Pancreas (tissue), 10 donors: ENCODE data around the gene KIFC3. TPM values are rescaled to one million over a fixed set of nuclear protein-coding genes. Genes with fewer than 3 reads are reported as not detected.
A peak's percentile ranks its signal among the peaks of the same experiment; 100 is the strongest.

Experiments used
- ATAC-seq, 4 donors: fragments of 200-7000 bp; cut with Tn5 transposase; one replicate each; pipeline versions ENCODE4 v1.8.0 to v1.9.1; 2020; ENCODE audit warnings: mild to moderate bottlenecking in 4 of 4, moderate library complexity in 4 of 4
- DNase-seq, 6 donors: peaks; one replicate each; pipeline ENCODE4 v3.0.0-alpha.2; 2020
- FAIRE-seq: peaks from 2 replicates; lab custom pipeline; 2012; peaks lifted over from hg19 to GRCh38; lab: Jason Lieb, UNC
- H3K27ac ChIP-seq, 4 donors: fragments of 200-600 bp; sonication (generic); 1 replicate in 3 of 4; 2 replicates in 1 of 4; pipeline versions ENCODE4 v1.5.0 to v1.8.0; 2020
- H3K27me3 ChIP-seq, 4 donors: fragments of 200-600 bp; one replicate each; pipeline ENCODE4 v1.8.0; 2021
- H3K36me3 ChIP-seq, 3 donors: fragments of 200-600 bp; sonication (generic) in 1 of 3; one replicate each; pipeline versions ENCODE4 v1.5.0 to v1.8.0; 2020 to 2021
- H3K4me1 ChIP-seq, 3 donors: fragments of 200-600 bp; one replicate each; pipeline ENCODE4 v1.8.0; 2021
- H3K4me3 ChIP-seq, 4 donors: fragments of 200-600 bp; sonication (generic) in 2 of 4; one replicate each; pipeline versions ENCODE4 v1.5.0 to v1.8.0; 2020 to 2021
- H3K9me3 ChIP-seq, 4 donors: fragments of 200-600 bp; one replicate each; pipeline ENCODE4 v1.8.0; 2021
- WGBS, 2 donors: extraction: QIAGEN DNeasy Blood & Tissue Kit; methylation state at CpG; one replicate each; pipeline ENCODE4 v1.1.7; 2013; 5-methylcytosine and 5-hydroxymethylcytosine counted together
- intact Hi-C, 3 donors: fragments of 100-400 bp; cut with DNase I; formaldehyde crosslinking; loops; one replicate each; pipeline versions ENCODE4 v1.11.1 to v1.14.2; 2022
- polyA plus RNA-seq, 2 donors: library from polyadenylated mRNA; stranded (reverse); fragments of 200-250 nt; gene quantifications; one replicate each; pipeline ENCODE4 v1.2.3, GENCODE V29; 2013
- total RNA-seq, 6 donors: library from RNA; stranded (reverse); fragmentation: NEBNext Ultra II Directional in 4 of 6; extraction: Animal tissue kit (Norgen Biotek cat#: 25700) in 4 of 6; gene quantifications; one replicate each; pipeline versions ENCODE4 v1.2.1 to v1.2.4, GENCODE V29; 2021 to 2023
- TF ChIP-seq, protein P1 (sequence below), 4 donors: fragments of 200-600 bp; sonication (generic) in 3 of 4; IDR thresholded peaks; one replicate each; pipeline versions ENCODE4 v1.5.0 to v1.8.0; 2021; ENCODE audit warnings: antibody characterized with exemption in 4 of 4
- donor health status: healthy with polysubstance abuse.
- donor health status: DM: no; HTN: no; CAD: no; lungs with moderate emphysema.
- donor health status: DM: no; HTN: no; CAD: no.
- donor health status: control.
- donor health status: control.
- donor health status: Bipolar disorder and iron deficiency.
- donor health status: DM: yes; HTN: yes; CAD: no.
- donor health status: DM: no; HTN: no; CAD: no.
- donor health status: DM: no; HTN: no; CAD: no.
- donor health status: DM: yes; HTN: yes; CAD: no.

KIFC3 gene
- total and polyA plus RNA-seq, 8 donors: 33.8 to 284 (median 61.1) TPM

DNA sequence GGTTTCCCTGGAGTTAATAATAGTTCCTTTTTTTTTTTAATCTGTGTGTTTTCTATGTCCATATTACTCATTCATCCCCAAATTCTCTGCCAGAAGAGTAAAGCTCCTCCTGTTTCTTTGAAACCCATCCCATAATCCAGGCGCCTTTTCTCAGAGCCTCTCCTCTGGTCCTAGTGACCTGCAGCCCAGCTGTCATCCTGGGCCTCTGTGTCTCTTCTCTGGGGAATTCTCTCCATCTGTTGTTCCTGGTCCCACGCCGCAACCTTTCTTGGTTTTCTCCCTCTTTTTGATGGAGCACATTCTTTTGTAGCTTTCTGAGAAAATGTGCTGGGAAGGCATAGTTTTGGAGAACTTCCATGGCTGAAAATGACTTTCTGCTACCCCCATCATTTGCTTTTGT lies 56.5 kb downstream of the KIFC3 start:
- ATAC-seq (no peak), FAIRE-seq (no peak), DNase-seq (peak in 1 of 6 donors; percentile 3)
- Histone ChIP-seq H3K4me1 (no peaks in the 10 kb centered on the region), H3K4me3 (no peak overlapping the region), H3K36me3 (peaks cover 0 to 3% (median 0%) of the 10 kb centered on the region in 3 donors), H3K27me3 (no peaks in the 10 kb centered on the region), H3K9me3 (no peaks in the 10 kb centered on the region), H3K27ac (no peak overlapping the region)
- intact Hi-C loops: no loop called here
- TF ChIP-seq, protein P1, sequence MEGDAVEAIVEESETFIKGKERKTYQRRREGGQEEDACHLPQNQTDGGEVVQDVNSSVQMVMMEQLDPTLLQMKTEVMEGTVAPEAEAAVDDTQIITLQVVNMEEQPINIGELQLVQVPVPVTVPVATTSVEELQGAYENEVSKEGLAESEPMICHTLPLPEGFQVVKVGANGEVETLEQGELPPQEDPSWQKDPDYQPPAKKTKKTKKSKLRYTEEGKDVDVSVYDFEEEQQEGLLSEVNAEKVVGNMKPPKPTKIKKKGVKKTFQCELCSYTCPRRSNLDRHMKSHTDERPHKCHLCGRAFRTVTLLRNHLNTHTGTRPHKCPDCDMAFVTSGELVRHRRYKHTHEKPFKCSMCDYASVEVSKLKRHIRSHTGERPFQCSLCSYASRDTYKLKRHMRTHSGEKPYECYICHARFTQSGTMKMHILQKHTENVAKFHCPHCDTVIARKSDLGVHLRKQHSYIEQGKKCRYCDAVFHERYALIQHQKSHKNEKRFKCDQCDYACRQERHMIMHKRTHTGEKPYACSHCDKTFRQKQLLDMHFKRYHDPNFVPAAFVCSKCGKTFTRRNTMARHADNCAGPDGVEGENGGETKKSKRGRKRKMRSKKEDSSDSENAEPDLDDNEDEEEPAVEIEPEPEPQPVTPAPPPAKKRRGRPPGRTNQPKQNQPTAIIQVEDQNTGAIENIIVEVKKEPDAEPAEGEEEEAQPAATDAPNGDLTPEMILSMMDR (IDR thresholded peaks at IDR 0.05): no peak
- WGBS, 2 donors: 95 to 100% methylated on average over 3 of the region's 3 CpGs

DNA sequence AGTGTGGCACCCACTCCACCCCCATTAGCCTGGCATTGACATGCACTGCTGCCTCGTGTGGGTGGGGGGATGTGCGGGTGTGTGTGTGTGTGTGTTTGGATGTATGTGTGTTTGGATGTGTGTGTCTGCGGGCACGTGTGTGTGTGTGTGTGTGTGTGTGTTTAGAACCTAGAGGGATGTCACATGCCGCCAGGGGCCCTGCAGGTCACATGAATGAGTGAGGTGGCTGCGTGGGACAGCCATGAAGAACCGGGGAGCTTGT lies 57.7 kb downstream of the KIFC3 start:
- TF ChIP-seq, protein P1 (IDR thresholded peaks at IDR 0.05): no peak
- intact Hi-C loops: no loop called here
- H3K36me3 ChIP-seq: peaks cover 0 to 3% (median 0%) of the 10 kb centered on the region in 3 donors
- no peaks in the 10 kb centered on the region for H3K27me3 ChIP-seq
- H3K27ac ChIP-seq: no peak overlapping the region
- ATAC-seq (no peak), FAIRE-seq (no peak), DNase-seq (peak in 1 of 6 donors; percentile 27)
- H3K9me3 ChIP-seq: no peaks in the 10 kb centered on the region
- WGBS, 2 donors: 90 to 91% methylated on average over 7 of the region's 7 CpGs
- H3K4me3 ChIP-seq: no peak overlapping the region
- no peaks in the 10 kb centered on the region for H3K4me1 ChIP-seq

DNA sequence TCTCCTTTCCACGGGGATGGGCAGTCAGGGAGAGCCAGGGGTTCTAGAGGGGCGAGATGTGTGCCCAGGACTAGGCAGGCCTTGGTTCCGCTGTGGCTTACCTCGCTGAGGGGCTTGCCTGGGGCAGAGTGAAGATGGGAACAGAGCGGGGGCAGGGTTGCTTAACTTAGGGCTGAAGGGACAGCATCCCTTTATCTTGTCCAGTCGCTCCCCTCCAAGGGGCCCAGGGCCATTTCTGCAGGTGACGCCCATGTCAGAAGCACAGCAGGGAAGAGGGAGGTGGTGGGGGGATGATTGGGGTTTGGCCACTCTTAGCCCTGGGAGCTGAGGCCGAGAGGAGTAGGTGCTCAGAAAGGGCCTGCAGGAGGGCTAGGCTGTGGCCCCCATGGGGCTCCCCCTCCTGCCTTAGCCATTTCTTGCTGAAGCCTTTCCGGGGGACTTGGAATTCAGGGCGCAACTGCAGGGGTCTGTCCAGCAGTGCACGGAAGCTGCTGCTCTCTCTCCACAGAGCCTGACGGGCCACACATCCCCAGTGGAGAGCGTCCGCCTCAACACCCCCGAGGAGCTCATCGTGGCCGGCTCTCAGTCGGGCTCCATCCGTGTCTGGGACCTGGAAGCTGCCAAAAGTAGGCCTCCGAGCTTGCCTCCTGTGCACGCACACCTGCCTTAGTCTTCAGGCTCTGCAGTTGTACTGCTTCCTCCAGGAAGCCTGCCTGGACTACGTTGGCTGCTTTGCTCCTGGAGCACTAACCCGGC lies 58.2 kb downstream of the KIFC3 start:
- H3K4me1 ChIP-seq: no peaks in the 10 kb centered on the region
- intact Hi-C loops: no loop called here
- no peaks in the 10 kb centered on the region for H3K9me3 ChIP-seq
- TF ChIP-seq, protein P1 (IDR thresholded peaks at IDR 0.05): no peak
- ATAC-seq: no peak
- WGBS, 2 donors: 91 to 92% methylated on average over 23 of the region's 23 CpGs
- no peak for FAIRE-seq
- H3K27me3 ChIP-seq: no peaks in the 10 kb centered on the region
- no peak overlapping the region for H3K27ac ChIP-seq
- H3K4me3 ChIP-seq: no peak overlapping the region
- DNase-seq: peak in 1 of 6 donors; percentile 46
- H3K36me3 ChIP-seq: peaks cover 0 to 3% (median 0%) of the 10 kb centered on the region in 3 donors

DNA sequence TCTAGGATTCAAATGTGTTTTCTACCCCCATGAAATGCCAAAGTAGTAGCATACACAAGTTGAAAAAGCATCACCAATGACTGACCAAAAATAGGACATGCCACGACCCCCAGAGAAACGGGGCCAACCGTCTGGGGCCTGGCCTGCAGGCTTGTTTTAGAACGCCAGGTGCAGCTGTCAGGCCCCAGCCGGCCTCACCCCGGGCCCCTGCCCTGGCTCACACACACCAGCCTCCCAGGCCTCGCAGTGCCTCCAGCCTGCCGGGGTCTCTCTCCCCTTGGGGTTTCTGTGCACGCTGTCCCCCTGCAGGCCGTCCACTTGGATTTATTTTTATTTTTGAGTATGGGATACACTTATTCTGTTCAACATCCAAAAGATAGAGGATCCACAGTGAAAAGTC lies 58.8 kb downstream of the KIFC3 start:
- no peak for FAIRE-seq
- Histone ChIP-seq H3K36me3 (peaks cover 0 to 3% (median 0%) of the 10 kb centered on the region in 3 donors), H3K27ac (no peak overlapping the region), H3K27me3 (no peaks in the 10 kb centered on the region), H3K9me3 (no peaks in the 10 kb centered on the region), H3K4me1 (no peaks in the 10 kb centered on the region), H3K4me3 (no peak overlapping the region)
- TF ChIP-seq, protein P1 (IDR thresholded peaks at IDR 0.05): no peak
- WGBS, 2 donors: 87 to 90% methylated on average over 10 of the region's 10 CpGs
- no peak for ATAC-seq
- DNase-seq: peak in 1 of 6 donors; percentile 47
- intact Hi-C loops: no loop called here

DNA sequence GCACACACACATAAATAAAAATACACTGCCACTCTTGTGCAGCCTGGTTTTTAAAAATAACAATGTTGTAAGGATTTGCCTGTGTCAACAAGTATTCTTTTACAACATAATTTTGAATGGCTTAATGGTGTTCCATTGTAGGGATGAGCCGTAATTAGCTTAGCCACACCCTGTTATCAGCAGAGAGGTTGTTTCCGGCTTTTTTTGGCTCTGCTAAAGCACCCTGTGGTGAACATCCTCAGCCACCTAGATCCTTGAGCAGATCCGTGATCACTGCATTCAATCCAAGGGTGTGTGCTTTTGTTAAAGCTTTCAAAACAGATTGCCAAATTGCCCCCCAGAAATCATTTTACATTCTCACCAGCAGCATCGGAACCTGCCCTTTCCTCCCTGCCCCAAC lies 59.7 kb downstream of the KIFC3 start:
- H3K4me1 ChIP-seq: no peaks in the 10 kb centered on the region
- H3K27ac ChIP-seq: no peak overlapping the region
- H3K9me3 ChIP-seq: no peaks in the 10 kb centered on the region
- no peaks in the 10 kb centered on the region for H3K27me3 ChIP-seq
- DNase-seq (no peak), ATAC-seq (no peak), FAIRE-seq (no peak)
- no peak overlapping the region for H3K4me3 ChIP-seq
- intact Hi-C loops: no loop called here
- TF ChIP-seq, protein P1 (IDR thresholded peaks at IDR 0.05): no peak
- H3K36me3 ChIP-seq: peaks cover 0 to 3% (median 0%) of the 10 kb centered on the region in 3 donors
- 82 to 89% methylated on average over 4 of the region's 4 CpGs for WGBS, 2 donors
